ENCODE results near the gene HDAC2.
"Not testable (repeated sequence)": the region's sequence is repeated elsewhere in the genome, so short reads cannot be mapped to it uniquely, and the experiment has no call there.

HDAC2 gene

GRCh38 chr6:113934101-113934500 is 36.8 kb downstream of the HDAC2 start:
- Histone ChIP-seq H3K27me3 (ENCODE audit: low read depth, low read length) (no peaks in the 10 kb centered on the region), H3K27ac (ENCODE audit: low read length) (no peak overlapping the region), H3K4me3 (ENCODE audit: low read depth in 1 of 2, low read length in 2 of 2) (no peak overlapping the region), H3K4me1 (ENCODE audit: control insufficient read depth in 1 of 2, insufficient read depth in 2 of 2, low read length in 2 of 2) (no peaks in the 10 kb centered on the region), H3K36me3 (ENCODE audit: control insufficient read depth in 1 of 2, insufficient read depth in 2 of 2, low read length in 2 of 2) (no peaks in the 10 kb centered on the region), H3K9me3 (ENCODE audit: control insufficient read depth in 1 of 2, low read length in 2 of 2) (no peaks in the 10 kb centered on the region)

- not testable (repeated sequence) for H3K4me3 ChIP-seq (ENCODE audit: low read depth in 1 of 2, low read length in 2 of 2); H3K36me3 ChIP-seq (ENCODE audit: control insufficient read depth in 1 of 2, insufficient read depth in 2 of 2, low read length in 2 of 2); H3K27me3 ChIP-seq (ENCODE audit: low read depth, low read length); H3K9me3 ChIP-seq (ENCODE audit: control insufficient read depth in 1 of 2, low read length in 2 of 2); H3K27ac ChIP-seq (ENCODE audit: low read length); H3K4me1 ChIP-seq (ENCODE audit: control insufficient read depth in 1 of 2, insufficient read depth in 2 of 2, low read length in 2 of 2)
Measured at GRCh38 chr6:113931907-113932306, 39.0 kb downstream of the HDAC2 start.

- H3K9me3 ChIP-seq (ENCODE audit: control insufficient read depth in 1 of 2, low read length in 2 of 2) = no peaks in the 10 kb centered on the region
Measured at GRCh38 chr6:113930183-113930582, 40.8 kb downstream of the HDAC2 start.

GRCh38 chr6:113927001-113927400 is 43.9 kb downstream of the HDAC2 start:
- Histone ChIP-seq H3K27ac (ENCODE audit: low read length) (no peak overlapping the region), H3K9me3 (ENCODE audit: control insufficient read depth in 1 of 2, low read length in 2 of 2) (no peaks in the 10 kb centered on the region), H3K4me3 (ENCODE audit: low read depth in 1 of 2, low read length in 2 of 2) (no peak overlapping the region), H3K36me3 (ENCODE audit: control insufficient read depth in 1 of 2, insufficient read depth in 2 of 2, low read length in 2 of 2) (no peaks in the 10 kb centered on the region), H3K27me3 (ENCODE audit: low read depth, low read length) (no peaks in the 10 kb centered on the region), H3K4me1 (ENCODE audit: control insufficient read depth in 1 of 2, insufficient read depth in 2 of 2, low read length in 2 of 2) (peaks cover 4 to 13% of the 10 kb centered on the region in 2 donors)

More at GRCh38 chr6:113930183-113930582, 40.8 kb downstream of the HDAC2 start:
- Histone ChIP-seq H3K27ac (ENCODE audit: low read length) (no peak overlapping the region), H3K4me3 (ENCODE audit: low read depth in 1 of 2, low read length in 2 of 2) (no peak overlapping the region), H3K36me3 (ENCODE audit: control insufficient read depth in 1 of 2, insufficient read depth in 2 of 2, low read length in 2 of 2) (no peaks in the 10 kb centered on the region), H3K27me3 (ENCODE audit: low read depth, low read length) (no peaks in the 10 kb centered on the region), H3K4me1 (ENCODE audit: control insufficient read depth in 1 of 2, insufficient read depth in 2 of 2, low read length in 2 of 2) (no peaks in the 10 kb centered on the region)

- Histone ChIP-seq H3K4me3 (ENCODE audit: low read depth in 1 of 2, low read length in 2 of 2) (no peak overlapping the region), H3K9me3 (ENCODE audit: control insufficient read depth in 1 of 2, low read length in 2 of 2) (no peaks in the 10 kb centered on the region), H3K27ac (ENCODE audit: low read length) (no peak overlapping the region), H3K36me3 (ENCODE audit: control insufficient read depth in 1 of 2, insufficient read depth in 2 of 2, low read length in 2 of 2) (no peaks in the 10 kb centered on the region), H3K4me1 (ENCODE audit: control insufficient read depth in 1 of 2, insufficient read depth in 2 of 2, low read length in 2 of 2) (peaks cover 4 to 13% of the 10 kb centered on the region in 2 donors), H3K27me3 (ENCODE audit: low read depth, low read length) (no peaks in the 10 kb centered on the region)
Measured at GRCh38 chr6:113925378-113925777, 45.6 kb downstream of the HDAC2 start.

GRCh38 chr6:113924312-113924723 is 46.6 kb downstream of the HDAC2 start:
- H3K4me3 ChIP-seq (ENCODE audit: low read depth in 1 of 2, low read length in 2 of 2) = no peak overlapping the region
- peaks cover 4 to 13% of the 10 kb centered on the region in 2 donors for H3K4me1 ChIP-seq (ENCODE audit: control insufficient read depth in 1 of 2, insufficient read depth in 2 of 2, low read length in 2 of 2)
- H3K9me3 ChIP-seq (ENCODE audit: control insufficient read depth in 1 of 2, low read length in 2 of 2) = no peaks in the 10 kb centered on the region
- no peak overlapping the region for H3K27ac ChIP-seq (ENCODE audit: low read length)
- H3K27me3 ChIP-seq (ENCODE audit: low read depth, low read length) = no peaks in the 10 kb centered on the region
- no peaks in the 10 kb centered on the region for H3K36me3 ChIP-seq (ENCODE audit: control insufficient read depth in 1 of 2, insufficient read depth in 2 of 2, low read length in 2 of 2)

- Histone ChIP-seq H3K36me3 (ENCODE audit: control insufficient read depth in 1 of 2, insufficient read depth in 2 of 2, low read length in 2 of 2) (no peaks in the 10 kb centered on the region), H3K4me1 (ENCODE audit: control insufficient read depth in 1 of 2, insufficient read depth in 2 of 2, low read length in 2 of 2) (peaks cover 4 to 13% of the 10 kb centered on the region in 2 donors), H3K9me3 (ENCODE audit: control insufficient read depth in 1 of 2, low read length in 2 of 2) (no peaks in the 10 kb centered on the region), H3K27me3 (ENCODE audit: low read depth, low read length) (no peaks in the 10 kb centered on the region), H3K27ac (ENCODE audit: low read length) (no peak overlapping the region), H3K4me3 (ENCODE audit: low read depth in 1 of 2, low read length in 2 of 2) (no peak overlapping the region)
Measured at GRCh38 chr6:113923526-113923925, 47.4 kb downstream of the HDAC2 start.

GRCh38 chr6:113921299-113921904 is 49.5 kb downstream of the HDAC2 start:
- Histone ChIP-seq H3K27me3 (ENCODE audit: low read depth, low read length) (no peaks in the 10 kb centered on the region), H3K4me1 (ENCODE audit: control insufficient read depth in 1 of 2, insufficient read depth in 2 of 2, low read length in 2 of 2) (peaks cover 4 to 13% of the 10 kb centered on the region in 2 donors), H3K27ac (ENCODE audit: low read length) (no peak overlapping the region), H3K9me3 (ENCODE audit: control insufficient read depth in 1 of 2, low read length in 2 of 2) (no peaks in the 10 kb centered on the region), H3K36me3 (ENCODE audit: control insufficient read depth in 1 of 2, insufficient read depth in 2 of 2, low read length in 2 of 2) (no peaks in the 10 kb centered on the region), H3K4me3 (ENCODE audit: low read depth in 1 of 2, low read length in 2 of 2) (no peak overlapping the region)

- Histone ChIP-seq H3K4me3 (ENCODE audit: low read depth in 1 of 2, low read length in 2 of 2) (no peak overlapping the region), H3K27me3 (ENCODE audit: low read depth, low read length) (no peaks in the 10 kb centered on the region), H3K4me1 (ENCODE audit: control insufficient read depth in 1 of 2, insufficient read depth in 2 of 2, low read length in 2 of 2) (peaks cover 4 to 13% of the 10 kb centered on the region in 2 donors), H3K9me3 (ENCODE audit: control insufficient read depth in 1 of 2, low read length in 2 of 2) (no peaks in the 10 kb centered on the region), H3K27ac (ENCODE audit: low read length) (no peak overlapping the region), H3K36me3 (ENCODE audit: control insufficient read depth in 1 of 2, insufficient read depth in 2 of 2, low read length in 2 of 2) (no peaks in the 10 kb centered on the region)
Measured at GRCh38 chr6:113920663-113921267, 50.2 kb downstream of the HDAC2 start.

- H3K9me3 ChIP-seq (ENCODE audit: control insufficient read depth in 1 of 2, low read length in 2 of 2); H3K4me1 ChIP-seq (ENCODE audit: control insufficient read depth in 1 of 2, insufficient read depth in 2 of 2, low read length in 2 of 2); H3K27me3 ChIP-seq (ENCODE audit: low read depth, low read length); H3K27ac ChIP-seq (ENCODE audit: low read length); H3K4me3 ChIP-seq (ENCODE audit: low read depth in 1 of 2, low read length in 2 of 2); H3K36me3 ChIP-seq (ENCODE audit: control insufficient read depth in 1 of 2, insufficient read depth in 2 of 2, low read length in 2 of 2): not testable (repeated sequence)
Measured at GRCh38 chr6:113910285-113910684, 60.7 kb downstream of the HDAC2 start.

GRCh38 chr6:113909224-113909856 is 61.6 kb downstream of the HDAC2 start:
- no peak overlapping the region for H3K27ac ChIP-seq (ENCODE audit: low read length)
- H3K36me3 ChIP-seq (ENCODE audit: control insufficient read depth in 1 of 2, insufficient read depth in 2 of 2, low read length in 2 of 2) = no peaks in the 10 kb centered on the region
- H3K27me3 ChIP-seq (ENCODE audit: low read depth, low read length) = no peaks in the 10 kb centered on the region
- peaks cover 0 to 2% of the 10 kb centered on the region in 2 donors for H3K4me1 ChIP-seq (ENCODE audit: control insufficient read depth in 1 of 2, insufficient read depth in 2 of 2, low read length in 2 of 2)
- H3K9me3 ChIP-seq (ENCODE audit: control insufficient read depth in 1 of 2, low read length in 2 of 2) = no peaks in the 10 kb centered on the region
- H3K4me3 ChIP-seq (ENCODE audit: low read depth in 1 of 2, low read length in 2 of 2) = no peak overlapping the region
